ENCODE data around the gene FBLN7.

DNA sequence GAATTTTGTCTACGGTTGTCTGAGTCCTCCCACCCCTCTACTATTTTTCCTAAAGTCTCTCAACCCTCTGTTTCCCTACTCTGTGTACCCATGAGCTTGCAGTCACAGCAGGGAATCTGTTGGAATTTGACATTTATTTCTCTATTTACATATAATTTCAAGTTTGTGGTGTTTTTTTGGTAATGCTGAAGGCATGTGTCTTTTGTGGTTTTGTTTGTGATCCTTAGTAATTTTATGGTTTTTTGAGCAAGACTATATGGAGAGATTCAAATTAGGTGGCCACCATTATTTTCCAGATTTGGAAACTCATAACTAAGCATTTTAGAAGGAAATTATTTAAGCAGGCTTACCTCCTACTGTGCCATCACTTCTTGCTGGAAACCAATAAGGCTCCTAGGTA is 27.2 kb upstream of the FBLN7 start:
- TF ChIP-seq, protein P1, sequence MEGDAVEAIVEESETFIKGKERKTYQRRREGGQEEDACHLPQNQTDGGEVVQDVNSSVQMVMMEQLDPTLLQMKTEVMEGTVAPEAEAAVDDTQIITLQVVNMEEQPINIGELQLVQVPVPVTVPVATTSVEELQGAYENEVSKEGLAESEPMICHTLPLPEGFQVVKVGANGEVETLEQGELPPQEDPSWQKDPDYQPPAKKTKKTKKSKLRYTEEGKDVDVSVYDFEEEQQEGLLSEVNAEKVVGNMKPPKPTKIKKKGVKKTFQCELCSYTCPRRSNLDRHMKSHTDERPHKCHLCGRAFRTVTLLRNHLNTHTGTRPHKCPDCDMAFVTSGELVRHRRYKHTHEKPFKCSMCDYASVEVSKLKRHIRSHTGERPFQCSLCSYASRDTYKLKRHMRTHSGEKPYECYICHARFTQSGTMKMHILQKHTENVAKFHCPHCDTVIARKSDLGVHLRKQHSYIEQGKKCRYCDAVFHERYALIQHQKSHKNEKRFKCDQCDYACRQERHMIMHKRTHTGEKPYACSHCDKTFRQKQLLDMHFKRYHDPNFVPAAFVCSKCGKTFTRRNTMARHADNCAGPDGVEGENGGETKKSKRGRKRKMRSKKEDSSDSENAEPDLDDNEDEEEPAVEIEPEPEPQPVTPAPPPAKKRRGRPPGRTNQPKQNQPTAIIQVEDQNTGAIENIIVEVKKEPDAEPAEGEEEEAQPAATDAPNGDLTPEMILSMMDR (conservative IDR thresholded peaks at IDR 0.05; ENCODE audit: low read depth, low read length) = no peak
- no peak for TF ChIP-seq EZH2 (IDR thresholded peaks at IDR 0.05; ENCODE audit: borderline replicate concordance, low read depth, low read length, poor library complexity, severe bottlenecking)
